PFSK-1 (cell line): Measurements from ENCODE around the gene LYRM2.

Experiments
- POLR2AphosphoS5 ChIP-seq: IDR thresholded peaks from 2 replicates; pipeline ENCODE4 v1.6.1; 2012; ENCODE audit warnings: low read depth, mild to moderate bottlenecking, control low read depth, low read length, moderate library complexity
- TAF1 ChIP-seq: IDR thresholded peaks from 2 replicates; pipeline ENCODE4 v1.6.1; 2012; ENCODE audit warnings: low read length, control low read depth, borderline replicate concordance; ENCODE audit not compliant: insufficient read depth

DNA sequence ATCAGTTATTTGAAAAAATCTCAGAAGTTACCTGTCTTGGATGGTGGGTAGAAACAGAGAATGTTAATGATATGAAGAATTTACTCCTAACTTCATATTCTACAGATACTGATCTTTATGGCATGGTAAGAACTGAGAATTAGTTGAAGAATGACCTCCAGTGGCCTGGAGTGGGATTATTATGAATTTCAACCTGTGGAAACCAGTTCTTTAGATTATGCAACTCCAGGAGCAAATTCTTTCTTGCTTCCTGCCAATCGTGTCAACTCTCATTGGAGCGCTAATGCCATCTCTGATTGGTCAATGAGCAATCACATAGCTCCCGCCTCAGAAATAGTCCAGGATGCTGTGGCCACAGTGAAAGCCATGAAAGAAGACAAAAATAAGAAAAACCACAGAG is 40.6 kb downstream of the LYRM2 start:
- TF ChIP-seq TAF1 (no peak), POLR2AphosphoS5 (no peak)
